ENCODE measurements around the gene MALT1.

- TF ChIP-seq CTCF (IDR thresholded peaks at IDR 0.05) (no peak), POLR2AphosphoS5 (IDR thresholded peaks at IDR 0.05) (no peak)
Measured at GRCh38 chr18:58657494-58657893, 13.8 kb upstream of the MALT1 start.
